GM12878 (cell line): Measurements from ENCODE around the gene MRPL23. TPM values are rescaled to one million over a fixed set of nuclear protein-coding genes. Genes with fewer than 3 reads are reported as not detected.

Experiments
- ATAC-seq: fragments of 200-7000 bp; cut with Tn5 transposase; 3 replicates; pipeline ENCODE4 v1.9.1; 2020; ENCODE audit warnings: mild to moderate bottlenecking, moderate library complexity
- BruUV-seq: library from RNA; stranded (reverse); fragments of 400-500 nt; replicated peaks from 2 replicates; lab custom pipeline; 2021; lab: Mats Ljungman, UMichigan
- CTCF ChIA-PET: fragments of 300-600 bp; sonication (Branson Sonifier 250); formaldehyde crosslinking; extraction: SDS; loops from one replicate; lab custom pipeline; 2021; ENCODE audit warnings: inconsistent platforms; lab: Yijun Ruan, JAX
- POLR2A ChIA-PET: fragments of 350-600 bp; formaldehyde crosslinking; extraction: SDS; loops from one replicate; lab custom pipeline; 2021; ENCODE audit warnings: inconsistent platforms; lab: Charles Lee
- RAD21 ChIA-PET: fragments of 300-600 bp; sonication (Branson Sonifier 250); formaldehyde crosslinking; loops from one replicate; lab custom pipeline; 2023; ENCODE audit warnings: antibody characterized with exemption; ENCODE audit not compliant: unreplicated experiment; lab: Charles Lee
- SMC1A ChIA-PET: fragments of 300-600 bp; sonication (Branson Sonifier 250); formaldehyde crosslinking; loops from one replicate; lab custom pipeline; 2023; ENCODE audit not compliant: unreplicated experiment, uncharacterized antibody; lab: Charles Lee
- DNase-seq: peaks from one replicate; pipeline ENCODE4 v3.0.0-alpha.2; 2011; ENCODE audit warnings: low read depth, low spot score
- FAIRE-seq: peaks from 3 replicates; lab custom pipeline; 2011; peaks lifted over from hg19 to GRCh38; lab: Jason Lieb, UNC
- H2AFZ ChIP-seq: 2 replicates; pipeline ENCODE4 v1.6.0; 2011; ENCODE audit warnings: low read depth, low read length, control low read depth; ENCODE audit not compliant: control insufficient read depth
- H3K27ac ChIP-seq: 2 replicates; pipeline ENCODE4 v1.5.1; 2011; ENCODE audit warnings: control low read depth; ENCODE audit not compliant: control insufficient read depth, insufficient read depth
- H3K27me3 ChIP-seq, 2 experiments: replicated peaks in 1 of 2; 2 replicates each; pipeline versions ENCODE4 v1.6.0 to v1.6.1; 2011; ENCODE audit warnings: low read length in 1 of 2; ENCODE audit not compliant: control insufficient read depth in 2 of 2, insufficient read depth in 2 of 2
- H3K36me3 ChIP-seq, 2 experiments: 2 replicates each; pipeline ENCODE4 v1.5.1; 2011; ENCODE audit warnings: low read length in 1 of 2; ENCODE audit not compliant: control insufficient read depth in 2 of 2, insufficient read depth in 2 of 2
- H3K4me1 ChIP-seq: 2 replicates; pipeline ENCODE4 v1.6.1; 2011; ENCODE audit warnings: mild to moderate bottlenecking, low read length, moderate library complexity, mixed read lengths; ENCODE audit not compliant: control insufficient read depth, insufficient read depth
- H3K4me2 ChIP-seq: 2 replicates; pipeline ENCODE4 v1.6.0; 2011; ENCODE audit warnings: control low read depth; ENCODE audit not compliant: control insufficient read depth, insufficient read depth
- H3K4me3 ChIP-seq: fragments of 200-600 bp; sonication (generic); 2 replicates; pipeline ENCODE4 v1.5.1; 2016
- H3K79me2 ChIP-seq: 2 replicates; pipeline ENCODE4 v1.6.0; 2011; ENCODE audit warnings: low read length; ENCODE audit not compliant: control insufficient read depth, insufficient read depth
- H3K9ac ChIP-seq: 2 replicates; pipeline ENCODE4 v1.8.0; 2011; ENCODE audit warnings: low read length, control low read depth, mixed read lengths; ENCODE audit not compliant: control insufficient read depth, insufficient read depth
- H3K9me3 ChIP-seq: replicated peaks from 3 replicates; pipeline ENCODE4 v1.5.1; 2011; ENCODE audit warnings: mild to moderate bottlenecking, low read length; ENCODE audit not compliant: control insufficient read depth, insufficient read depth
- H4K20me1 ChIP-seq: 2 replicates; pipeline ENCODE4 v1.6.0; 2011; ENCODE audit not compliant: control insufficient read depth, insufficient read depth
- SMARCA5 ChIP-seq: fragments of 450-650 bp; IDR thresholded peaks from 2 replicates; pipeline ENCODE4 v1.6.1; 2017; ENCODE audit warnings: mild to moderate bottlenecking
- WGBS: methylation state at CpG from one replicate; pipeline ENCODE4 v1.1.6; 2016; ENCODE audit warnings: low lambda C conversion rate; ENCODE audit not compliant: insufficient replicate concordance, insufficient coverage; ENCODE audit errors: missing lambda C conversion rate; 5-methylcytosine and 5-hydroxymethylcytosine counted together
- in situ Hi-C: fragments of 300-500 bp; cut with MboI; formaldehyde crosslinking; loops from 9 replicates; pipeline ENCODE4 v1.14.3; 2018; ENCODE audit warnings: mixed read lengths
- intact Hi-C: fragments of 100-400 bp; cut with micrococcal nuclease; formaldehyde crosslinking; loops from one replicate; pipeline ENCODE4 v1.14.2; 2022; ENCODE audit not compliant: unreplicated experiment
- polyA plus RNA-seq, 11 experiments: library from polyadenylated mRNA; depleted of rRNA in 4 of 11; unstranded in 6 of 11; stranded (reverse) in 5 of 11; fragments of >200 nt; fragmentation: Nextera tagmentation in 4 of 11; fragmentation: Illumina TruSeq in 1 of 11; extraction: Ambion mirVana in 4 of 11; extraction: Trizol in 1 of 11; gene quantifications; 1 replicate in 1 of 11; 2 replicates in 10 of 11; pipeline versions ENCODE4 v1.2.1 to v1.2.3, GENCODE V29; 2011 to 2016; ENCODE audit warnings: inconsistent platforms in 2 of 11, missing spikeins in 2 of 11, low read depth in 1 of 11
- total RNA-seq, 4 experiments: library from RNA; depleted of rRNA in 3 of 4; stranded (reverse); fragments of >200 nt in 3 of 4; fragmentation: Illumina TruSeq in 1 of 4; extraction: Trizol in 1 of 4; gene quantifications; 2 replicates each; pipeline versions ENCODE4 v1.2.1 to v1.2.3, GENCODE V29; 2013 to 2021
- TF ChIP-seq, protein P1 (sequence below): IDR thresholded peaks from 2 replicates; pipeline ENCODE4 v1.6.1; 2012; ENCODE audit warnings: low read depth, low read length, improper control_type of control experiment

Gene MRPL23
- total and polyA plus RNA-seq, 10 of the 15 experiments (the other 5 are each of a cell fraction or from before 2014, with no cell fraction given), result 1.6 to 207 (median 126) TPM

DNA sequence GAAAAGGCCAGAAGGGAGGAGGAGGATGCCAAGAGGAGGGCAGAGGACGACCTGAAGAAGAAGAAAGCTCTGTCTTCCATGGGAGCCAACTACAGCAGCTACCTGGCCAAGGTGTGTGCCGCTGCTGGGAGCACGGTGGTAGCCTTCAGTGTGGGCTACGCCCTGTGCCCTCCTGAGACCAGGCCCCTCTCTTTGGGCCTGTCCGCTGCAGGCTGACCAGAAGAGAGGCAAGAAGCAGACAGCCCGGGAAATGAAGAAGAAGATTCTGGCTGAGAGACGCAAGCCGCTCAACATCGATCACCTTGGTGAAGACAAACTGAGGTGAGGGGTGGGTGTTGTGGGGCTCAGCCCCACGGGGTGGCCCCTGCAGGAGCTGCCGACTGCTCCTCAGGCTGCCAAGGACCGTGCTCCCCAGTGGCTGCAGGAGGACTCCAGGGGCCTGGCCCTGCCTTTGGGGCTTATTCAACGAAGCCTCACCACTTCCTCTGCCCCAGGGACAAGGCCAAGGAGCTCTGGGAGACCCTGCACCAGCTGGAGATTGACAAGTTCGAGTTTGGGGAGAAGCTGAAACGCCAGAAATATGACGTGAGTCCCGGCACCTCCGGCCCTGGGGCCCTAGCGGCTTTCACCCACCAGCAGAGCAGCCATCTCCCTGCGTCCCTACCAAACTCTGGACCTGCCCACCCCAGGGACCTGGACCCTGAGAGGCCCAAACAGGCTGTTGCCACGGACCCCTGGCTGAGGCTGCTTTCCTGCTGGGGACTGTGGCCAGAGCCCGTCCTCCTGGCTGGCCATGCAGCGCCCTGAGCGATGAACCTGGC, 12.6 kb upstream of the MRPL23 start:
- CTCF ChIA-PET, result interaction anchor here (2.1 kb wide), 1 partner anchor 217 kb away, joined by 7 read pairs; no protein-coding TSS in a partner anchor
- RAD21 ChIA-PET, result no interaction called here
- Histone ChIP-seq H3K4me3 (no peak overlapping the region), H3K36me3 (no peaks in the 10 kb centered on the region), H3K79me2 (no peaks in the 10 kb centered on the region), H3K27me3 (no peaks in the 10 kb centered on the region), H3K4me1 (no peaks in the 10 kb centered on the region), H3K9me3 (no peaks in the 10 kb centered on the region), H4K20me1 (no peaks in the 10 kb centered on the region), H2AFZ (no peak overlapping the region), H3K4me2 (no peak overlapping the region), H3K27ac (no peak overlapping the region), H3K9ac (no peak overlapping the region)
- WGBS, result 25% methylated on average over 23 of the region's 24 CpGs
- BruUV-seq, result no TSS peak
- TF ChIP-seq, protein P1, sequence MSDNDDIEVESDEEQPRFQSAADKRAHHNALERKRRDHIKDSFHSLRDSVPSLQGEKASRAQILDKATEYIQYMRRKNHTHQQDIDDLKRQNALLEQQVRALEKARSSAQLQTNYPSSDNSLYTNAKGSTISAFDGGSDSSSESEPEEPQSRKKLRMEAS, result no peak
- intact Hi-C loops (no loop called here), in situ Hi-C loops (no loop called here)
- FAIRE-seq, result no peak
- DNase-seq, result no peak
- SMC1A ChIA-PET, result no interaction called here
- POLR2A ChIA-PET, result no interaction called here
- ATAC-seq, result no peak

DNA sequence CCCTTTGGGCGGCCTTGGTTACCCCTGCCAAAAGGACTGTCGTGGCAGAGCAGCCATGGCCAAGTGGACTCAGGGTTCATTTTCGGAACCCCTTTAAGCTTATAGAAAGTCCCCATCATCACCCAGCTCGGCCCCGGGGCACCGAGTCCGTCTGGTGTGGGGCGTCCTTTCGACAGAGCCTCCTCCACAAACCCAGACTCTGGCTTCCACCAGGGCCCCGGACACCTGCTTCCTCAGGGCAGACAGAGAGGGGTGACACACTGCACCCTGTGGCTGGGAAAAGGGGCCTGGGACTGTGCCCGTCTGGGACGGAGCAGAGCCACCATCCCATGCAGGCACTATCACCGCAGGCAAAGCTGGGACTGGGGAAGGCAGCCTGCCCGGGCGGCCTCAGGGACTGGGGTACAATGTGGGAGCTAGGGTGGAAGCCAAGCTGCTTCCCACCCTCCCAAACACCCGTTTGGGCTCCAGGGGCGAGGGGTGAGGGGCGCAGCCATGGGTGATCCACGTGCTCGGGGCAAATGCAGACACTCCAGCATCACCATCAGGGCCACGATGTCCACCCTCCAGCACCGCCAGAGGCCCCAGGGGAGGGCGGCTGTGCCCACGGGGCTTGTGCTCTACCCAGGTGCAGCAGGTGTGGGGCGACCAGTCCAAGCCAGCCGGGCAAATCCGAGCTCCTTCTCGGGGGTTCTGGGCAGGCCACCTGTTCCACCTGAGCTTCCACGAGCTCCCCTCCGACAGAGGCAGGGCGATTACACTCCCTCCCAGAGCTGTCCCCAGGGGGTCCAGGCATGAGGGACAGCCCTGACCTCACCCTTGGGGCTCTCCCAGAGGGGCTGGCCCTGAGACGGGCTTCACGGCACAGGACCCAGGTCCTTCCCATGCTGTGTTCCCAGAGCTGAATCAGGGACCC, 11.7 kb upstream of the MRPL23 start:
- Histone ChIP-seq H3K4me1 (no peaks in the 10 kb centered on the region), H2AFZ (no peak overlapping the region), H3K9ac (no peak overlapping the region), H3K9me3 (no peaks in the 10 kb centered on the region), H3K27me3 (no peaks in the 10 kb centered on the region), H3K36me3 (no peaks in the 10 kb centered on the region), H3K4me2 (no peak overlapping the region), H3K27ac (no peak overlapping the region), H3K79me2 (no peaks in the 10 kb centered on the region), H3K4me3 (no peak overlapping the region), H4K20me1 (no peaks in the 10 kb centered on the region)
- POLR2A ChIA-PET, result no interaction called here
- 27% methylated on average over 33 of the region's 33 CpGs for WGBS
- no TSS peak for BruUV-seq
- intact Hi-C loops, result no loop called here
- RAD21 ChIA-PET, result interaction anchor here (0.8 kb wide), 1 partner anchor 82 kb away, joined by 3 read pairs; the partner anchor contains the start of gene LSP1
- FAIRE-seq (no peak), DNase-seq (no peak), ATAC-seq (no peak)
- no peak for TF ChIP-seq SMARCA5
- in situ Hi-C loops, result no loop called here
- SMC1A ChIA-PET, result no interaction called here
- CTCF ChIA-PET, result interaction anchor here (2.1 kb wide), 1 partner anchor 216 kb away, joined by 7 read pairs; no protein-coding TSS in a partner anchor
